Measurements from ENCODE around the gene SELENOF. TPM values are rescaled to one million over a fixed set of nuclear protein-coding genes. Genes with fewer than 3 reads are reported as not detected.
"Not testable (repeated sequence)": the region's sequence is repeated elsewhere in the genome, so short reads cannot be mapped to it uniquely, and the experiment has no call there.

SELENOF gene
- total RNA-seq, 4 donors from 2014 or later = 46.1 to 119 (median 98.0) TPM

DNA sequence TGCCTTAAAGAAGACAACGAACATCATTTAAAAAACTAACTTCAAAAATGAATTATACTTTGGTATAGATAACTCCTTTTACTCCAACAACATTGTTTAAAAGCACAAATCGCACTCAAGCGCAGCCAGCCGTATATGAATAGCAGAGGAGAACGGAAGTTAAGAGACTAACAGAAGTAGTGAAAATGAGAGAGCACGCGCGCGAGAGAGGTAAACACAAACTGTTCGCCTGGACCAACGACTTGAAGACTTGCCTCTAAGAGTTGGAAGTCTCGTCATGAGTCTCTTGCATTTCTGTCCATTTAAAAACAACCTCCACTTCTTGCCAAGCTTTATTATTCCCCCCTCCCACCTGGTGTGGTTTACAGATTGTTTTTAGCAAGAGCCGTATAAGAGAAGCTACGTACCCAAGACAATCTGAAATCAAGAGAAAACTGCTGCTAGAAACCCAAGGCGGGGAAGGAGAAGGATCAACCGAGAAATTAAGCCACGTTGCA is 479 bp downstream of the SELENOF start:
- TF ChIP-seq, protein P1, sequence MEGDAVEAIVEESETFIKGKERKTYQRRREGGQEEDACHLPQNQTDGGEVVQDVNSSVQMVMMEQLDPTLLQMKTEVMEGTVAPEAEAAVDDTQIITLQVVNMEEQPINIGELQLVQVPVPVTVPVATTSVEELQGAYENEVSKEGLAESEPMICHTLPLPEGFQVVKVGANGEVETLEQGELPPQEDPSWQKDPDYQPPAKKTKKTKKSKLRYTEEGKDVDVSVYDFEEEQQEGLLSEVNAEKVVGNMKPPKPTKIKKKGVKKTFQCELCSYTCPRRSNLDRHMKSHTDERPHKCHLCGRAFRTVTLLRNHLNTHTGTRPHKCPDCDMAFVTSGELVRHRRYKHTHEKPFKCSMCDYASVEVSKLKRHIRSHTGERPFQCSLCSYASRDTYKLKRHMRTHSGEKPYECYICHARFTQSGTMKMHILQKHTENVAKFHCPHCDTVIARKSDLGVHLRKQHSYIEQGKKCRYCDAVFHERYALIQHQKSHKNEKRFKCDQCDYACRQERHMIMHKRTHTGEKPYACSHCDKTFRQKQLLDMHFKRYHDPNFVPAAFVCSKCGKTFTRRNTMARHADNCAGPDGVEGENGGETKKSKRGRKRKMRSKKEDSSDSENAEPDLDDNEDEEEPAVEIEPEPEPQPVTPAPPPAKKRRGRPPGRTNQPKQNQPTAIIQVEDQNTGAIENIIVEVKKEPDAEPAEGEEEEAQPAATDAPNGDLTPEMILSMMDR (IDR thresholded peaks at IDR 0.05) = no peak
- TF ChIP-seq POLR2A (IDR thresholded peaks at IDR 0.05) = no peak
- Histone ChIP-seq H3K9me3 (no peaks in the 10 kb centered on the region), H3K36me3 (peaks cover 0 to 22% (median 0%) of the 10 kb centered on the region in 3 donors), H3K27me3 (no peaks in the 10 kb centered on the region), H3K4me3 (peak overlapping the region; percentile 76 to 98 (median 83)), H3K4me1 (peaks cover 5 to 47% (median 16%) of the 10 kb centered on the region in 3 donors), H3K27ac (peak overlapping the region; percentile 88 to 93 (median 92))
- intact Hi-C loops (cut with DNase I) = no loop called here
- no peak for DNase-seq
- WGBS, 2 donors = 0 to 1% methylated on average over 17 of the region's 17 CpGs

DNA sequence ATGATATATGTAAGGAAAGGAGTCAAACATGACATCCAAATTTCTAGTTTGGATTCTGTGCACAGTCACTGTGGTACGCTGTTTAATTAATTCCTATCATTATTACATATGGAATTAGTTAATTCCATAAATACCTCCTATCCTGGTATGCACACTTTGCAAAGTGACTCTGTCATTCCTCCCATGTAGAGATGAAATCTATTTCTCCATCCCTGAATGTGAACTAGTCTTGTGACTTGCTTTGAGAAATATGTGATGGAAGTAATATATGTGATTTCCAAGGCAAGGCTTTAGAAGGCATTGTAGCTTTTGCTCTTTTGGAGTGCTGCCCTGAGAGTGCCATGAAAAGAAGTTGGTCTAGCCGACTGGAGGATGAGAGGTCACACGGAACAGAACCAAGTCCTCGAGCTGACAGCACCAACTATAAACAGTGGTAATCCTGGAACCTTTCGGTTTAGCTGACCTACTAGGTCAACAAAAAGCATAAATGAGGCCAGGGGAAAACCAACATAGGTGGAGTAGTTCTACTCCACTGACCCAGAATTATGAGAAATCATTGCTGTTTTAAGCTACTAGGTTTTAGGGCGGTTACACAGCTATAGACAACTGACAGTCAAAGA is 1.5 kb downstream of the SELENOF start:
- peak overlapping the region in 1 of 4 donors; percentile 93 for H3K27ac ChIP-seq
- intact Hi-C loops (cut with DNase I) = no loop called here

DNA sequence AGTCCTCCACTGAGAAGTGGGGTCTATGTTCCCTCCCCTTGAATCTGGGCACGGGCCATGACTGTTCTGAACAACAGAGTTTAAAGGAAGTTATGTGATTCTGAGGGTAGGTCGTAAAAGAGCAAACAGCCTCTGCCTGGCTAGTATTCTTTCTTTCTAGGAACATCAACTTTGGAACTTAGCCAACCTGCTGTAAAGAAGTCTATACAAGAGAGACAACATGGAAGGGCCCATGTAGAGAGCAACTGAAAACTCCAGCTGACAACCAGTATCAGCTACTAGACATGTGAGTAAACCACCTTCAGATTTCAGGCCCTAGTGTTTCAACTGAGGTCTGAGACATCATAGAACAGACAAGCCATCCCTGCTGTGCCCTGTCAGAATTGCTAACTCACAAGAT is 7.5 kb downstream of the SELENOF start:
- Histone ChIP-seq H3K4me3 (no peak overlapping the region), H3K27ac (no peak overlapping the region), H3K4me1 (peaks cover 0 to 26% (median 0%) of the 10 kb centered on the region in 3 donors), H3K27me3 (no peaks in the 10 kb centered on the region), H3K9me3 (no peaks in the 10 kb centered on the region), H3K36me3 (peaks cover 0 to 48% (median 0%) of the 10 kb centered on the region in 3 donors)
- TF ChIP-seq, protein P1 (IDR thresholded peaks at IDR 0.05) = no peak
- TF ChIP-seq POLR2A (IDR thresholded peaks at IDR 0.05) = no peak
- DNase-seq = no peak
- WGBS, 2 donors = 42 to 82% methylated on average over 2 of the region's 2 CpGs
- intact Hi-C loops (cut with DNase I) = no loop called here

More for the DNA sequence above, 1.5 kb downstream of the SELENOF start:
- H3K27me3 ChIP-seq = no peaks in the 10 kb centered on the region
- H3K4me3 ChIP-seq = peak overlapping the region in 2 of 4 donors; percentile 76 to 87
- no peaks in the 10 kb centered on the region for H3K9me3 ChIP-seq
- H3K36me3 ChIP-seq = peaks cover 0 to 29% (median 0%) of the 10 kb centered on the region in 3 donors
- no peak for DNase-seq
- peaks cover 5 to 47% (median 16%) of the 10 kb centered on the region in 3 donors for H3K4me1 ChIP-seq
- WGBS, 2 donors = 38 to 44% methylated on average over 6 of the region's 6 CpGs
- TF ChIP-seq, protein P1 (IDR thresholded peaks at IDR 0.05) = no peak
- no peak for TF ChIP-seq POLR2A (IDR thresholded peaks at IDR 0.05)

DNA sequence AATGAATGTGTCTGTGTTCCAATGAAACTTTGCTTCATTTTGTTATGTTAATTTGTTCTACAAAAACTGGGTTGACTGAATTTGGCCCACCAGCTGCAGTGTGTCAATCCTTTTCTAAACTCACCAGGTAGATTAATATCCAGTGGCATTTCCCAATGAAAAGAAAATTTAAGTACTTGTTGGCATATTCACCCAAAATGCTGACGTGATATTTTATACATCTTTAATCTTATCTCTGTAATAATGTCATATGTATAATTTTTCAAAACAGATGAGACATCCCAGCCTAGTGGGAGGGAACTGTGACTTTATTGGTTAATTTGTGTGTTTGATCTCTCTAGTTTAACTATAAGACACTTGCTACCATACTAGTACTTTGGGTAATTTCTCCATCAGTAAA is 8.1 kb downstream of the SELENOF start:
- no peaks in the 10 kb centered on the region for H3K27me3 ChIP-seq
- H3K36me3 ChIP-seq = peaks cover 0 to 52% (median 0%) of the 10 kb centered on the region in 3 donors
- intact Hi-C loops (cut with DNase I) = no loop called here
- no peak overlapping the region for H3K4me3 ChIP-seq
- TF ChIP-seq, protein P1 (IDR thresholded peaks at IDR 0.05) = no peak
- TF ChIP-seq POLR2A (IDR thresholded peaks at IDR 0.05) = no peak
- WGBS, 2 donors = 0% methylated on average over 1 of the region's 1 CpG
- H3K4me1 ChIP-seq = peaks cover 0 to 21% (median 0%) of the 10 kb centered on the region in 3 donors
- no peak for DNase-seq
- no peak overlapping the region for H3K27ac ChIP-seq
- H3K9me3 ChIP-seq = no peaks in the 10 kb centered on the region

DNA sequence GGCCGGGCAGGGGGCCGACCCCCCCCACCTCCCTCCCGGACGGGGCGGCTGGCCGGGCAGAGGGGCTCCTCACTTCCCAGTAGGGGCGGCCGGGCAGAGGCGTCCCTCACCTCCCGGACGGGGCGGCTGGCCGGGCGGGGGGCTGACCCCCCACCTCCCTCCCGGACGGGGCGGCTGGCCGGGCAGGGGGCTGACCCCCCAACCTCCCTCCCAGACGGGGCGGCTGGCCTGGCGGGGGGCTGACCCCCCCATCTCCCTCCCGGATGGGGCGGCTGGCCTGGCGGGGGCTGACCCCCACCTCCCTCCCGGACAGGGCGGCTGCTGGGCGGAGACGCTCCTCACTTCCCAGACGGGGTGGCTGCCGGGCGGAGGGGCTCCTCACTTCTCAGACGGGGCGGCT is 14.5 kb downstream of the SELENOF start:
- DNase-seq; H3K4me3 ChIP-seq; H3K27ac ChIP-seq; H3K27me3 ChIP-seq; intact Hi-C loops (cut with DNase I); H3K9me3 ChIP-seq; H3K4me1 ChIP-seq: not testable (repeated sequence)
- H3K36me3 ChIP-seq = peaks cover 0 to 59% (median 0%) of the 10 kb centered on the region in 3 donors
- WGBS, 2 donors = no CpG with 5 or more reads among the region's 33 CpGs

All from esophagus squamous epithelium (tissue), 5 donors.